NCI-H2107 treated with DMSO at 0.1 percent for 48 hours (cell line): ENCODE measurements around the gene NRXN3.

Source experiments
- DNase-seq: peaks from one replicate; lab custom pipeline; 2025; ENCODE audit not compliant: unreplicated experiment; lab: John Stamatoyannopoulos, UW

The NRXN3 gene

GRCh38 chr14:79375356-79375755, 1205.2 kb downstream of the NRXN3 start:
- no peak for DNase-seq

- no peak for DNase-seq
These were observed 1206.4 kb downstream of the NRXN3 start for GRCh38 chr14:79376557-79376956.

- DNase-seq = no peak
These were observed 1207.8 kb downstream of the NRXN3 start for GRCh38 chr14:79378020-79378419.

- DNase-seq = no peak
These were observed 1209.1 kb downstream of the NRXN3 start for GRCh38 chr14:79379266-79379665.

GRCh38 chr14:79383031-79383430, 1212.9 kb downstream of the NRXN3 start:
- DNase-seq = no peak

- DNase-seq = no peak
These were observed 1213.3 kb downstream of the NRXN3 start for GRCh38 chr14:79383475-79383874.

- no peak for DNase-seq
These were observed 1224.9 kb downstream of the NRXN3 start for GRCh38 chr14:79395061-79395460.

- DNase-seq = no peak
These were observed 1234.8 kb downstream of the NRXN3 start for GRCh38 chr14:79404874-79405511.

GRCh38 chr14:79405512-79405910, 1235.3 kb downstream of the NRXN3 start:
- no peak for DNase-seq

- no peak for DNase-seq
These were observed 1237.4 kb downstream of the NRXN3 start for GRCh38 chr14:79407572-79407971.

- DNase-seq = no peak
These were observed 1238.5 kb downstream of the NRXN3 start for GRCh38 chr14:79408696-79409095.

- DNase-seq = no peak
These were observed 1241.4 kb downstream of the NRXN3 start for GRCh38 chr14:79411403-79412174.

GRCh38 chr14:79412822-79413221, 1242.6 kb downstream of the NRXN3 start:
- no peak for DNase-seq

GRCh38 chr14:79413734-79414428, 1243.7 kb downstream of the NRXN3 start:
- no peak for DNase-seq

- no peak for DNase-seq
These were observed 1245.6 kb downstream of the NRXN3 start for GRCh38 chr14:79415726-79416125.

- DNase-seq = no peak
These were observed 1247.8 kb downstream of the NRXN3 start for GRCh38 chr14:79417961-79418360.

- DNase-seq = peak; percentile 75
These were observed 1248.7 kb downstream of the NRXN3 start for GRCh38 chr14:79418649-79419415.

GRCh38 chr14:79419571-79420327, 1249.6 kb downstream of the NRXN3 start:
- DNase-seq = no peak

- no peak for DNase-seq
These were observed 1250.6 kb downstream of the NRXN3 start for GRCh38 chr14:79420725-79421124.

GRCh38 chr14:79421811-79422210, 1251.6 kb downstream of the NRXN3 start:
- DNase-seq = no peak

- no peak for DNase-seq
These were observed 1254.3 kb downstream of the NRXN3 start for GRCh38 chr14:79424462-79424861.
